Dedifferentiated amniotic fluid mesenchymal stem cell (primary cell): Measurements from ENCODE around the gene BATF2.
"Not testable (repeated sequence)": the region's sequence is repeated elsewhere in the genome, so short reads cannot be mapped to it uniquely, and the experiment has no call there.

Source experiments
- DNase-seq: peaks from one replicate; pipeline ENCODE4 v3.0.0-alpha.2; 2016; ENCODE audit errors: extremely low spot score

BATF2 gene, protein sequence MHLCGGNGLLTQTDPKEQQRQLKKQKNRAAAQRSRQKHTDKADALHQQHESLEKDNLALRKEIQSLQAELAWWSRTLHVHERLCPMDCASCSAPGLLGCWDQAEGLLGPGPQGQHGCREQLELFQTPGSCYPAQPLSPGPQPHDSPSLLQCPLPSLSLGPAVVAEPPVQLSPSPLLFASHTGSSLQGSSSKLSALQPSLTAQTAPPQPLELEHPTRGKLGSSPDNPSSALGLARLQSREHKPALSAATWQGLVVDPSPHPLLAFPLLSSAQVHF

GRCh38 chr11:64996710-64997380, at the start of gene BATF2:
Gene BATF2, minus strand, starts transcription at chr11:64996971. Its CDS starts 57 bp downstream, at chr11:64996914.
- peak; percentile 59 for DNase-seq

DNA sequence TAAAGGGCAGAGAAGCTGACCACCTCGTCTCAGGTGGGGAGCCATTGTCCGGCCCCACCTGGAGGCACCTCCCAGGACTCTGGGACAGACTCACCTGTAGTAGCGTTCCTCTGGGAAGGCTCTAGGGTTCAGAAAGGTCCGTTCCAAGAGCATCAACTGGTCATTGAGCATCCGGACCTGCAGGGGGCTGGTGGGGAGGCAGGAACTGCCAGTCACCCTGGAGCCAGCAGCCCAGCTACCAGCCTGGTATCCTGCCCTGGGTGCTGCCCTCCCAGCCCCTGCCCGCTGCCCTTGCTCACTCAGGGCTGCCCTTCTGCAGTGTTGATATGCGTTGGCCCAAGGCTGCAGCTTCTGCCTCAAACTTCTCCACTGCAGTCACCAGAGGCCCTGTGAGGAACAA, 49.0 kb upstream of the BATF2 start:
- DNase-seq, result no peak

DNA sequence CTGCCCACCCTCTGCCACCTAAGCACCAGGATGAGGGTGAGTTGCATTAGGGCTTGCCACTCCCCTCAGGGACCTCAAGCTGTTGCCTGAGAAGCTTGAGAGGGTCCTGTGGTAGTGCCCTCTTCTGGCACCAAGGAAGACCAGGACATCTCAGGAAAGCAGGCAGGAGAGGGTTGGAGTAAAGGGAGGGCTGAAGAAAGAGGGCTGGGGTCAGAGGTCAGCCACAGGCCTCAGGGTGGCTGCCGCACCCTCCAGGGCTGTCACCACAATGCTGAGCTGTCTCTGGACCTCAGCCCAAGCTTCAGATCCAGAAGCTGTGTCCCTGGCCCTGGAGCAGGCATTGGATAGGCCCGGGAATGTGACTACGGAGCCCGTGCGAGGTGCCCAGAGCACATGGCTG, 48.3 kb upstream of the BATF2 start:
- no peak for DNase-seq

DNA sequence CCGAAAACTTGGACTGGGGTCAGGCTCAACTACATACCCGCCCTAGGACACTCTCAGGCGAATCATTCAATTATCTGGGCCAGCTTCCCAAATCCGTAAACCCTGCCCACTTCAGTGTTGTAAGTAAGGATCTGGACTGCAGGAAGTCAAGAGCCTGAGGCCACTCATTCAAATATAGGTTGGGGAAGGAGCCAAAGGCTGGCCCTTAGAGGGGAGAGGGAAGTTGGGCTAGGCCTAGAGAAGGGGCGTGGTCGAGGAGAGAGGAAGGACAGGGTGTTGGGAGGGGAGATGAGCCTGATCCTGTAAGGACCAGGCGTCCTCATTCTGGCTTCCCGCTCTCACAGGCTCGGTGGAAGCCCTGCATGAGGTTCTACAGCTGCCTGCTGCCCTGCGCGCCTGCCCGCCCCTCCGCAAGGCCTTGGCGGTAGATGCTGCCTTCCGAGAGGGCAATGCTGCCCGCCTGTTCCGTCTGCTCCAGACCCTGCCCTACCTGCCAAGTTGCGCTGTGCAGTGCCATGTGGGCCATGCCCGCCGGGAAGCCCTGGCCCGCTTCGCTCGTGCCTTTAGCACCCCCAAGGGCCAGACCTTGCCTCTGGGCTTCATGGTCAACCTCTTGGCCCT, 47.2 kb upstream of the BATF2 start:
- DNase-seq, result no peak

- DNase-seq, result no peak
Observed at GRCh38 chr11:65042891-65043290, 46.1 kb upstream of the BATF2 start.

DNA sequence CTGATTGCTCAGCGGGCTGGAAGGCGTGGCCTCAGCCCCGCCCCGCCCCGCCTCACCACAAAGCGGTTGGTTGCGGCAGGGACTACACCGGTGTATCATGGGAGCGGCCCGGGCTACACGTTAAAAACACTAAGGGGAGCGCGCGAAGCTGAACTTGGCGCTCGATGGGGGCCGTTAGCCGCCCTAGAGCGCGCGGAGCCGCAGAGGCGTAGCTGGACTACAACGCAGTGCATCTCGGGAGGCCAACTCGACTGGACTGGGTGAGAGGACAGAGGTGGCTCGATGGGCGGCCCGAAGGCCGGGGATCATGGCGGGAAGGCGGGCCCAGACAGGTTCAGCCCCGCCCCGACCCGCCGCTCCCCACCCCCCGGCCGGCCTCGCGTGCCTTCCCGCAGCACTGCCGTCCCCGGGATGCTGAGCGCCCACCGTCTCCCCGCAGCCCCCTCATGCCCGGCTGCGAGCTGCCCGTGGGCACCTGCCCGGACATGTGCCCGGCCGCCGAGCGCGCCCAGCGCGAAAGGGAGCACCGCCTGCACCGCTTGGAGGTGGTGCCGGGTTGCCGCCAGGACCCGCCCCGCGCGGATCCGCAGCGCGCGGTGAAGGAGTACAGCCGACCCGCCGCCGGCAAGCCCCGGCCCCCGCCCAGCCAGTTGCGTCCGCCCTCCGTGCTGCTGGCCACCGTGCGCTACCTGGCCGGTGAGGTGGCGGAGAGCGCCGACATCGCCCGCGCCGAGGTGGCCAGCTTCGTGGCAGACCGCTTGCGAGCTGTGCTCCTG, 44.3 kb upstream of the BATF2 start, which contains the start of gene SAC3D1:
TSS of gene SAC3D1 (plus strand) at position 364 of the 776 bp plus-strand sequence. CDS start at position 447, 83 bp downstream.
- DNase-seq, result peak; percentile 76

DNA sequence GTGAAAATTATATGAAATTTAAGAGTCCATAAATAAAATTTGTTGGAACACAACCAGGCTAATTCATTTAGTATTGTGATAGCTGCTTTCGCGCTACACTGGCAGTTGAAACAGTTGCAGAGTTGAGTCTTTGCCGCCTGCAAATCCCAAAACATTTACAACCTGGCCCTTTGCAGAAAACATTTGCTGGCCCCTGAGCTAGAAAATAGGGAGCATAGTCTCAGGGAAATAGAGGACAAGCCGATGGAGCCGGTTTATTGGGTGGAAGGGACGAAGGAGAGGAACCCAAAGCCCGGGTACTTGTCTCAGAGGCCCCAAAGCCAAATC, 43.7 kb upstream of the BATF2 start:
- no peak for DNase-seq

GRCh38 chr11:65036931-65037330, 40.2 kb upstream of the BATF2 start:
- DNase-seq, result no peak

GRCh38 chr11:65035579-65035978, 38.8 kb upstream of the BATF2 start:
- no peak for DNase-seq

GRCh38 chr11:65034423-65034822, 37.7 kb upstream of the BATF2 start:
- DNase-seq, result no peak

DNA sequence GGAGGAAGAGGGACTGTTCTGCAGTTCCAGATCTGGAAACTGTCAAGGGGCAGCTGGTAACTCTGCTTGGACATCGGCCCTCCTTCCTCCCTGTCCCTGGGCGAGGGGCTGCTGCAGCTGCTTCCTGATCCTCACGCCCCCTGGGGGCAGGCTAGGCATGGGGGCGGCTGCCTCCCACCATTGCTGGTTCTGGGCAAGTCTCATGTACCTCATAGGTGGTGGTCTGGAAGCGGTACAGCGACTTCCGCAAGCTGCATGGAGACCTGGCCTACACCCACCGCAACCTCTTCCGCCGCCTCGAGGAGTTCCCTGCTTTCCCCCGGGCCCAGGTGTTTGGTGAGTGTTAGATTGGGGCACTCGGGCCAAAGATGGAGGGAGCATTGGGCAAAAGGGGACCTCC, 35.4 kb upstream of the BATF2 start:
- DNase-seq, result no peak

DNA sequence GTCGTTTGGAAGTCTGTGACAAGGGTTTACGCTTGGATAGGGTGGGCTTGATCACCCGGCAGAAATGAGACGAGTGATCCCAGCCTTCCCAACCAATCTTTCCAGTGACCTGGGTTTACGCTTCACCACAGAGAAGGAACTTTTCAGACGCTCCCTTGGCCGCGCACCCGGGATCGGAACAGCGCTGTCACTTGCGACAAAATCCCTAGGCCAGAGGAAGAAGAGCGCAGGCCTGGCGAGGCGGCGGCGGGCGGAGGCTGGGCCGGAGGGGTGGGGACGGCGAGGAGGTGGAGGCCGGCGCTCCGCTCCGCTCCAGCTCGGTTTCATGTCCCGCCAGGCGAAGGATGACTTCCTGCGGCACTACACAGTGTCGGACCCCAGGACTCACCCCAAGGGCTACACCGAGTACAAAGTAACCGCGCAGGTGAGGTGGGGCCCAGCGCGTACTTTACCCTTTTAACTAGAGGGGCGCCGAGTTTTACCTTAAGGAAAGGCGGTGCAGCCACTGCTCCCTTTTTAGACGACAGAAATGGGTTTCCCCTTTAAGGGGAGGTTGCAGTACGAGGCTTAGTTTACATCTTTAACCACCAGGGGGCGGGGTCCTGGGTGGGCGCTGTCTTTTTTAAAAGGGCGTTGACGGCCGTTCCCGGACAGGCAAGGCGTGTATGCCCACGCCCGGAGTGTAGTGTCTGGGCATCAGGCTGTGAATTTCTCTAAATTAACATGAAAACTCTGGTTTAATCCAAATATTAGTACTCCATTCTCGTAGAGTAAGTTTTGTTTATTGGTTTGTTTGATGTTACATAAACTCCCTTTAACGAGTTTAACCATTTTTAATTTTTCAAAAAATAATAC, 30.7 kb upstream of the BATF2 start, which contains the start of gene SNX15:
TSS of gene SNX15 (plus strand) at position 227 of the 855 bp plus-strand sequence. CDS start at position 326, 99 bp downstream.
- DNase-seq, result peak; percentile 96

DNA sequence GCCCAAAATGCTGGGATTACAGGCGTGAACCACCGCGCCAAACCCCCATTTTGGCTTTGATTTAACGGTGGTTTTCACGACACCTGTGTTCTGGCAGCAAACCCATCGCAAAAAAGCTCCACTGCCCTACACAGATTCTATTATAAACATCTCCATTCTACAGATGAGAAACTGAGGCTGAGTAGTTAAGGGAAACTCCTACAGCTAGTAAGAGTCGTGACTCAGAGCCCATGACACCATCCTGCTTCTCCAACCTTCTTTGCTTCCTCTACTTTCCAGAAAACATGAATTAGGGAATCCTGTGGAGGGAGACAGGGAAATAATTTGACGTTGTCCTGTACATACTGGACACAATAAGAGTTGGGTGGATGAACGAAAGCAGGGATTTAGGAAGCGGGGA, 30.0 kb upstream of the BATF2 start:
- DNase-seq, result peak; percentile 16

DNA sequence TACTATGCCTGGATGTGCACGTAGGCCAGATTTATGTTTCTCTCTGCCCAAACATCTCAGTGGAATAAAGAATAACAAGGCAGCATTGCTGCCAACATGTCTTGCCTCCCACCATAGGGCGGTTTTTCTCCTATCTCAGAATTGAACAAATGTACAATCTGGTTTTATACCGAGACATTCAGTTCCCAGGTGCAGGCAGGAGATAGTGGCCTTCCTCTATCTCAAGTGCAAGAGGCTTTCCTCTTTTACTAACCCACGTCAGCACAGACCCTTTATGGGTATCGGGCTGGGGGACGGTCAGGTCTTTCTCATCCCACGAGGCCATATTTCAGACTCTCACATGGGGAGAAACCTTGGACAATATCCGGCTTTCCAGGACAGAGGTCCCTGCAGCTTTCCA, 26.7 kb upstream of the BATF2 start:
- not testable (repeated sequence) for DNase-seq

DNA sequence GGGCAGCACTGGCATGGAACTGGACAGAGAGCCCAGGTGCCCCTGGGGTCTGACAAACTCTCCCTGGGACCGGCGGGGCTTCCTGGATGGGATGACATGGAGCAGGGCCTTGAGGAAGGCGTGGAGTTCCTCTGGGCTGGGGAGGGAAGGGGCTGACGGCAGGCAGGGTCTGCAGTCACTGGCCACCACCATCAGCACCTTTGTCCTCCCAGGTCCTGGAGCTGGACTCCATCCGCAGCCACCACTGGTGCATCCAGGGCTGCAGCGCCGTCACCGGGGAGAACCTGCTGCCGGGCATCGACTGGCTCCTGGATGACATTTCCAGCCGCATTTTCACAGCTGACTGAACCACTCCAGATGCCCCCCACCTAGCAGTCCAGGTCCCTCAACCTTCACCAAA, 24.7 kb upstream of the BATF2 start:
- no peak for DNase-seq

- no peak for DNase-seq
Observed at GRCh38 chr11:65021003-65021402, 24.2 kb upstream of the BATF2 start.

- DNase-seq, result no peak
Observed at GRCh38 chr11:65019824-65020223, 23.1 kb upstream of the BATF2 start.

DNA sequence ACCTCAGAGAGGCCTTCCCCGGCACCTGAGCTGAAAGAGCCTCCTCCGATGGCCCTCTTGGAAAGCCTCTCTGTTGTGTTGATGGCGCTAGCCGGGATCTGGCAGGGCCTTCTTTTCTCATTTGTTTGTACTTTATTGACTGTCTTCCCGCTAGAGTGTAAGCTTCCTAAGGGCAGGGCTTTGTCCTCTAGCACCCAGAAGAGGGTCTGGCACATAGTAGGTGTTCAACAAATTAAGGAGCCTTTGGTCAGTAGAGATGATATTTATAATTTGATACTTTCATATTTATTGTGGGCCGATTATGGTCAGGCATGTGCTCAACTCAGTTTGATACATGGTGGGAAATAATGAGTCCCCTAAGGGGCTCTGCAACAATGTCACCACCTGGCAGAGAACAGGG, 21.2 kb upstream of the BATF2 start:
- DNase-seq, result no peak

DNA sequence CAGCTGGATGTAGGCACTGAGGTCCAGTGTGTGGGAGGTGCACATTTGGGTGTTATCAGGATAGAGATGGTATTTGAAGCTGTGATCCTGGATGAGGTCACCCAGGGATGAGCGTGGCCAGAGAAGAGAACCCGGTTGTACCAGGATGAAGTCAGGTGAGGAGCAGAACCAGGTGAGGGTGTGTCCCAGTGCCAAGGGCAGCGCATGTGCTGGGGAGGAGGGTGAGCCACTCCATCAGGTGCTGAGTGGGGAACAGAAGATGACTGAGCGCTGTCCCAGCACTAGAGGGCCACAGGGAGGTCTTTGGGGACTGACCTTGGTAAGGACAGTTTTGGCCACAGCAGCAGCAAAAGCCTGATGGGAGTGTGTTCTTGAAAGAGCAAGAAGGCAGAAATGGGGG, 19.9 kb upstream of the BATF2 start:
- no peak for DNase-seq

GRCh38 chr11:65014726-65015227, 18.0 kb upstream of the BATF2 start:
- DNase-seq, result no peak
